HepG2 (cell line): ENCODE data around the gene DTNA. TPM values are rescaled to one million over a fixed set of nuclear protein-coding genes. Genes with fewer than 3 reads are reported as not detected.

Experiments used
- KDM4B ChIP-seq: sonication (generic); formaldehyde crosslinking; IDR thresholded peaks from 2 replicates; pipeline ENCODE4 v1.4.0; 2020; ENCODE audit warnings: missing genetic modification reagents
- POLR2AphosphoS5 ChIP-seq: IDR thresholded peaks from 2 replicates; pipeline ENCODE4 v1.6.1; 2012; ENCODE audit warnings: low read depth, low read length
- polyA plus RNA-seq, 8 experiments: library from polyadenylated mRNA; depleted of rRNA in 3 of 8; stranded (reverse) in 7 of 8; unstranded in 1 of 8; fragments of >200 nt; fragmentation: Illumina TruSeq in 4 of 8; extraction: Trizol in 4 of 8; gene quantifications; 2 replicates each; pipeline versions ENCODE4 v1.2.1 to v1.2.3, GENCODE V29; 2011 to 2016; ENCODE audit warnings: low read depth in 4 of 8, missing spikeins in 1 of 8, mixed read lengths in 1 of 8; ENCODE audit not compliant: insufficient read depth in 1 of 8
- total RNA-seq, 5 experiments: library from RNA; depleted of rRNA; stranded (reverse); fragments of >200 nt; fragmentation: Illumina TruSeq; extraction: Trizol; gene quantifications; 2 replicates each; pipeline ENCODE4 v1.2.3, GENCODE V29; 2016; ENCODE audit warnings: low read depth in 1 of 5
- TF ChIP-seq, protein P1 (sequence below): sonication (generic); formaldehyde crosslinking; IDR thresholded peaks from 2 replicates; pipeline ENCODE4 v1.5.0; 2020; ENCODE audit warnings: mild to moderate bottlenecking, missing genetic modification reagents, borderline replicate concordance
- TF ChIP-seq, protein P2 (sequence below), 2 experiments: fragments of 450-650 bp in 1 of 2; sonication (generic) in 1 of 2; formaldehyde crosslinking in 1 of 2; IDR thresholded peaks; 2 replicates each; pipeline versions ENCODE4 v1.6.1 to v1.8.0; 2016 to 2022; ENCODE audit warnings: antibody characterized with exemption in 1 of 2, mild to moderate bottlenecking in 1 of 2, missing genetic modification reagents in 1 of 2
- TF ChIP-seq, protein P3 (sequence below): fragments of 450-650 bp; IDR thresholded peaks from 2 replicates; pipeline ENCODE4 v1.6.1; 2017; ENCODE audit warnings: mild to moderate bottlenecking

Gene DTNA
- total and polyA plus RNA-seq, 2 of the 13 experiments (the other 11 are each of a cell fraction or from before 2014, with no cell fraction given) = 8.5 to 29.0 TPM

DNA sequence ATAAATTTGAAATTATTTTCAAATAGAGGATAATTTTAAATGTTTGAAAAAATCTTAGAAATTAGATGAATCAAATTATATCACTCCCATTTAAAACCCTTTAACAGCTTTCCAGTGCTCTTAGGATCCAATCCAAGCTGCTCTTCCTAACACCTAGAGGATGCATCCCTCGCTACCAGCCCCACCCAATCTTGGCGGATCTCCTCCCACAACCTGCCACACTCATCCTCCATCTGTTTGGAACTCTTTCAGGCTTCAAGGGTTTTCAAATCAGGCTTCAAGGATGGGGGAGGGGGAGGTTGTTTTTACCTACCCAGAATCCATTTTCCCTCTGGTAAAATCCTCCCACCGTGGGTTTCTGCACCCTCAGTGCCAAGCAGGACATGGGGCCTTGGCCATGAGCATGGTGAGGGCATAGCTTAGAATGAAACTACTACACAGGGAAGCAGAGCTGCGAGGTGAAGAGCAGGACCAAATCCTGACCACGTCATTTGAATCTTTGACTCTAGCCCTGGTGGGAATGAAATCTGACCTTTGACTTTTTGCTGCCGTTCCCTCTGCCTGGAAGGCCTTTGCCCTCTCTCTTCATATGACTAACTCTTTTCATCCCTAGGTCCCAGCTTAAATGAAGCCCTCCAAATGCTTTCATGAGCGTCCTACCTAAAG is 218.1 kb downstream of the DTNA start (continued):
- TF ChIP-seq, protein P1, sequence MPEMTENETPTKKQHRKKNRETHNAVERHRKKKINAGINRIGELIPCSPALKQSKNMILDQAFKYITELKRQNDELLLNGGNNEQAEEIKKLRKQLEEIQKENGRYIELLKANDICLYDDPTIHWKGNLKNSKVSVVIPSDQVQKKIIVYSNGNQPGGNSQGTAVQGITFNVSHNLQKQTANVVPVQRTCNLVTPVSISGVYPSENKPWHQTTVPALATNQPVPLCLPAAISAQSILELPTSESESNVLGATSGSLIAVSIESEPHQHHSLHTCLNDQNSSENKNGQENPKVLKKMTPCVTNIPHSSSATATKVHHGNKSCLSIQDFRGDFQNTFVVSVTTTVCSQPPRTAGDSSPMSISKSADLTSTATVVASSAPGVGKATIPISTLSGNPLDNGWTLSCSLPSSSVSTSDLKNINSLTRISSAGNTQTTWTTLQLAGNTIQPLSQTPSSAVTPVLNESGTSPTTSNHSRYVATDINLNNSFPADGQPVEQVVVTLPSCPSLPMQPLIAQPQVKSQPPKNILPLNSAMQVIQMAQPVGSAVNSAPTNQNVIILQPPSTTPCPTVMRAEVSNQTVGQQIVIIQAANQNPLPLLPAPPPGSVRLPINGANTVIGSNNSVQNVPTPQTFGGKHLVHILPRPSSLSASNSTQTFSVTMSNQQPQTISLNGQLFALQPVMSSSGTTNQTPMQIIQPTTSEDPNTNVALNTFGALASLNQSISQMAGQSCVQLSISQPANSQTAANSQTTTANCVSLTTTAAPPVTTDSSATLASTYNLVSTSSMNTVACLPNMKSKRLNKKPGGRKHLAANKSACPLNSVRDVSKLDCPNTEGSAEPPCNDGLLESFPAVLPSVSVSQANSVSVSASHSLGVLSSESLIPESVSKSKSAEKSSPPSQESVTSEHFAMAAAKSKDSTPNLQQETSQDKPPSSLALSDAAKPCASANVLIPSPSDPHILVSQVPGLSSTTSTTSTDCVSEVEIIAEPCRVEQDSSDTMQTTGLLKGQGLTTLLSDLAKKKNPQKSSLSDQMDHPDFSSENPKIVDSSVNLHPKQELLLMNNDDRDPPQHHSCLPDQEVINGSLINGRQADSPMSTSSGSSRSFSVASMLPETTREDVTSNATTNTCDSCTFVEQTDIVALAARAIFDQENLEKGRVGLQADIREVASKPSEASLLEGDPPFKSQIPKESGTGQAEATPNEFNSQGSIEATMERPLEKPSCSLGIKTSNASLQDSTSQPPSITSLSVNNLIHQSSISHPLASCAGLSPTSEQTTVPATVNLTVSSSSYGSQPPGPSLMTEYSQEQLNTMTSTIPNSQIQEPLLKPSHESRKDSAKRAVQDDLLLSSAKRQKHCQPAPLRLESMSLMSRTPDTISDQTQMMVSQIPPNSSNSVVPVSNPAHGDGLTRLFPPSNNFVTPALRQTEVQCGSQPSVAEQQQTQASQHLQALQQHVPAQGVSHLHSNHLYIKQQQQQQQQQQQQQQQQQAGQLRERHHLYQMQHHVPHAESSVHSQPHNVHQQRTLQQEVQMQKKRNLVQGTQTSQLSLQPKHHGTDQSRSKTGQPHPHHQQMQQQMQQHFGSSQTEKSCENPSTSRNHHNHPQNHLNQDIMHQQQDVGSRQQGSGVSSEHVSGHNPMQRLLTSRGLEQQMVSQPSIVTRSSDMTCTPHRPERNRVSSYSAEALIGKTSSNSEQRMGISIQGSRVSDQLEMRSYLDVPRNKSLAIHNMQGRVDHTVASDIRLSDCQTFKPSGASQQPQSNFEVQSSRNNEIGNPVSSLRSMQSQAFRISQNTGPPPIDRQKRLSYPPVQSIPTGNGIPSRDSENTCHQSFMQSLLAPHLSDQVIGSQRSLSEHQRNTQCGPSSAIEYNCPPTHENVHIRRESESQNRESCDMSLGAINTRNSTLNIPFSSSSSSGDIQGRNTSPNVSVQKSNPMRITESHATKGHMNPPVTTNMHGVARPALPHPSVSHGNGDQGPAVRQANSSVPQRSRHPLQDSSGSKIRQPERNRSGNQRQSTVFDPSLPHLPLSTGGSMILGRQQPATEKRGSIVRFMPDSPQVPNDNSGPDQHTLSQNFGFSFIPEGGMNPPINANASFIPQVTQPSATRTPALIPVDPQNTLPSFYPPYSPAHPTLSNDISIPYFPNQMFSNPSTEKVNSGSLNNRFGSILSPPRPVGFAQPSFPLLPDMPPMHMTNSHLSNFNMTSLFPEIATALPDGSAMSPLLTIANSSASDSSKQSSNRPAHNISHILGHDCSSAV = no peak
- TF ChIP-seq KDM4B (CRISPR knock-in tag) (no peak), POLR2AphosphoS5 (peak; percentile 75)
- TF ChIP-seq, protein P2, sequence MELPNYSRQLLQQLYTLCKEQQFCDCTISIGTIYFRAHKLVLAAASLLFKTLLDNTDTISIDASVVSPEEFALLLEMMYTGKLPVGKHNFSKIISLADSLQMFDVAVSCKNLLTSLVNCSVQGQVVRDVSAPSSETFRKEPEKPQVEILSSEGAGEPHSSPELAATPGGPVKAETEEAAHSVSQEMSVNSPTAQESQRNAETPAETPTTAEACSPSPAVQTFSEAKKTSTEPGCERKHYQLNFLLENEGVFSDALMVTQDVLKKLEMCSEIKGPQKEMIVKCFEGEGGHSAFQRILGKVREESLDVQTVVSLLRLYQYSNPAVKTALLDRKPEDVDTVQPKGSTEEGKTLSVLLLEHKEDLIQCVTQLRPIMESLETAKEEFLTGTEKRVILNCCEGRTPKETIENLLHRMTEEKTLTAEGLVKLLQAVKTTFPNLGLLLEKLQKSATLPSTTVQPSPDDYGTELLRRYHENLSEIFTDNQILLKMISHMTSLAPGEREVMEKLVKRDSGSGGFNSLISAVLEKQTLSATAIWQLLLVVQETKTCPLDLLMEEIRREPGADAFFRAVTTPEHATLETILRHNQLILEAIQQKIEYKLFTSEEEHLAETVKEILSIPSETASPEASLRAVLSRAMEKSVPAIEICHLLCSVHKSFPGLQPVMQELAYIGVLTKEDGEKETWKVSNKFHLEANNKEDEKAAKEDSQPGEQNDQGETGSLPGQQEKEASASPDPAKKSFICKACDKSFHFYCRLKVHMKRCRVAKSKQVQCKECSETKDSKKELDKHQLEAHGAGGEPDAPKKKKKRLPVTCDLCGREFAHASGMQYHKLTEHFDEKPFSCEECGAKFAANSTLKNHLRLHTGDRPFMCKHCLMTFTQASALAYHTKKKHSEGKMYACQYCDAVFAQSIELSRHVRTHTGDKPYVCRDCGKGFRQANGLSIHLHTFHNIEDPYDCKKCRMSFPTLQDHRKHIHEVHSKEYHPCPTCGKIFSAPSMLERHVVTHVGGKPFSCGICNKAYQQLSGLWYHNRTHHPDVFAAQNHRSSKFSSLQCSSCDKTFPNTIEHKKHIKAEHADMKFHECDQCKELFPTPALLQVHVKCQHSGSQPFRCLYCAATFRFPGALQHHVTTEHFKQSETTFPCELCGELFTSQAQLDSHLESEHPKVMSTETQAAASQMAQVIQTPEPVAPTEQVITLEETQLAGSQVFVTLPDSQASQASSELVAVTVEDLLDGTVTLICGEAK (IDR thresholded peaks at IDR 0.05) = no peak
- TF ChIP-seq, protein P2 (CRISPR knock-in tag; IDR thresholded peaks at IDR 0.05) = no peak; the same call in 1 of the 2 replicates
- TF ChIP-seq, protein P3, sequence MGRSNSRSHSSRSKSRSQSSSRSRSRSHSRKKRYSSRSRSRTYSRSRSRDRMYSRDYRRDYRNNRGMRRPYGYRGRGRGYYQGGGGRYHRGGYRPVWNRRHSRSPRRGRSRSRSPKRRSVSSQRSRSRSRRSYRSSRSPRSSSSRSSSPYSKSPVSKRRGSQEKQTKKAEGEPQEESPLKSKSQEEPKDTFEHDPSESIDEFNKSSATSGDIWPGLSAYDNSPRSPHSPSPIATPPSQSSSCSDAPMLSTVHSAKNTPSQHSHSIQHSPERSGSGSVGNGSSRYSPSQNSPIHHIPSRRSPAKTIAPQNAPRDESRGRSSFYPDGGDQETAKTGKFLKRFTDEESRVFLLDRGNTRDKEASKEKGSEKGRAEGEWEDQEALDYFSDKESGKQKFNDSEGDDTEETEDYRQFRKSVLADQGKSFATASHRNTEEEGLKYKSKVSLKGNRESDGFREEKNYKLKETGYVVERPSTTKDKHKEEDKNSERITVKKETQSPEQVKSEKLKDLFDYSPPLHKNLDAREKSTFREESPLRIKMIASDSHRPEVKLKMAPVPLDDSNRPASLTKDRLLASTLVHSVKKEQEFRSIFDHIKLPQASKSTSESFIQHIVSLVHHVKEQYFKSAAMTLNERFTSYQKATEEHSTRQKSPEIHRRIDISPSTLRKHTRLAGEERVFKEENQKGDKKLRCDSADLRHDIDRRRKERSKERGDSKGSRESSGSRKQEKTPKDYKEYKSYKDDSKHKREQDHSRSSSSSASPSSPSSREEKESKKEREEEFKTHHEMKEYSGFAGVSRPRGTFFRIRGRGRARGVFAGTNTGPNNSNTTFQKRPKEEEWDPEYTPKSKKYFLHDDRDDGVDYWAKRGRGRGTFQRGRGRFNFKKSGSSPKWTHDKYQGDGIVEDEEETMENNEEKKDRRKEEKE = no peak
